HG02840 (cell line): ENCODE measurements around the gene ZBTB33.

Experiments used
- ATAC-seq: cut with Tn5 transposase; IDR thresholded peaks from one replicate; pipeline ENCODE4 v1.9.1; 2021; ENCODE audit warnings: mild to moderate bottlenecking, moderate library complexity, moderate number of reproducible peaks; ENCODE audit not compliant: unreplicated experiment, low FRiP score

The ZBTB33 gene

DNA sequence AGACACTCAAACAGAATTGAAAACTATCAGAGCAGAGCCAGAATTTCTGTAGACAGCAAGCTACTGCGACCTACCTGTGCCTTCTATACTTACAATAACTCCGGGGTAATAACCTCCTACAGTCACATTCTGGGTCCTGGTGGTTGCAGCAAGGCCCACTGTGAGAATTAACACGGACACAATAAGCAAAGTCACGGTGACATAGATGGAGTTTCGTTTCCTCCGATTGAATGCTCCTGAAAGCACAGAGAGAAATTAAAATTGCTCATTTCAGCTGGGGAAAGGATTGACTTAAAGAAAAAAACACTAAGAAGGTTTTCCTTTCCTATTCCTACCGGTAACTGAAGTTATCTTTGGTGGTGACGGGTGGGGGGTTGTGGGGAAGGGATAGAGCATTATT is 53.6 kb downstream of the ZBTB33 start:
- no peak for ATAC-seq

DNA sequence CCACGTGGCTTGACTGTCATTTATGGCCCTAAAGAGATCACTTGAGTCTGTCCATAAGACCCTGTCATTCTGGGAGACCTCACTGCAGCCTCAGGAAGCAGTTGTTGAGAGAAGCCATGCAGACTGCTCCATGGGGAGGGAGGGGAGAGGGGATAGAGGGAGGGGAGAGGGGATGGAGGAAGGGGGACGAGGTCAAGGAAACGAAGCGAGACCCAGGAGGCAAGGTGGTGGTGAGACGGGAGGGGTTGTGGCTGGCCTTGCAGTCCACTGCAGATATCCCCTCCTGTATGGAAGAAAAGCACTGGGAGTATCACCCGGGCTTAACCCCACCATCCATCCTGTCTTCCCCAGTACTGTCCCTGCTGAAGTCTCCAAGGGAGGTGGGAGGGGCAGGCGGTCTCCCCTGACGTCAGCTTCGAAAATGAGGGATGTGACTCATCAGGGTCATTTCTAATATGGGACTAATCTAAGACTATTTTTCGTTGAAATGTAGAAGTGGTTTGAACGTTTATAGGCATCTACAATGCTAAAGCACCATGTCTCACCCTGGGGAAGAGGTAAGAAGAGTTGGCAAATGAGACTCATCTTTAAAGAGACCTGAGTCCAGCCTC is 55.0 kb downstream of the ZBTB33 start:
- ATAC-seq: no peak

DNA sequence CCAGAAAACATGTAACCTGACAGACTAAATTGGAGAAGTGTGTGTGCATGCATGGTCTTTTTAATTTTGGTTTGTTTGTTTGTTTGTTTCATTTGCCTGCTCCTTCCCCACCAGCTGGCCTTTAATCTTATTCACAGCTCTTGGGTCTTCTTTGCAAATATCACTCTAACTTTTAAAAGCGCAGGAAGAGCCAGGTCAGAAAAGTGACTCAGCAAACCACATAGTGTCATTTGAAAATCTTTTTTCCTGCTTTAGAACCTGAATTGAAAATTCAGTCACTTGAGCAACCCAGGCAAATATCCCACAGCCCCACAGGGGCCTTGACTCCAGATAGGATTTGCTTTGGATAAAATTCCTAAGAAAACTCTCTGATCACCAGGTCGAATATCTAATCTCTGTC is 56.0 kb downstream of the ZBTB33 start:
- ATAC-seq: no peak
